ENCODE measurements around the gene ZFHX3. TPM values are rescaled to one million over a fixed set of nuclear protein-coding genes. Genes with fewer than 3 reads are reported as not detected.

ZFHX3 gene
- total RNA-seq, 2 experiments from 2014 or later: 0.15 to 0.32 TPM

DNA sequence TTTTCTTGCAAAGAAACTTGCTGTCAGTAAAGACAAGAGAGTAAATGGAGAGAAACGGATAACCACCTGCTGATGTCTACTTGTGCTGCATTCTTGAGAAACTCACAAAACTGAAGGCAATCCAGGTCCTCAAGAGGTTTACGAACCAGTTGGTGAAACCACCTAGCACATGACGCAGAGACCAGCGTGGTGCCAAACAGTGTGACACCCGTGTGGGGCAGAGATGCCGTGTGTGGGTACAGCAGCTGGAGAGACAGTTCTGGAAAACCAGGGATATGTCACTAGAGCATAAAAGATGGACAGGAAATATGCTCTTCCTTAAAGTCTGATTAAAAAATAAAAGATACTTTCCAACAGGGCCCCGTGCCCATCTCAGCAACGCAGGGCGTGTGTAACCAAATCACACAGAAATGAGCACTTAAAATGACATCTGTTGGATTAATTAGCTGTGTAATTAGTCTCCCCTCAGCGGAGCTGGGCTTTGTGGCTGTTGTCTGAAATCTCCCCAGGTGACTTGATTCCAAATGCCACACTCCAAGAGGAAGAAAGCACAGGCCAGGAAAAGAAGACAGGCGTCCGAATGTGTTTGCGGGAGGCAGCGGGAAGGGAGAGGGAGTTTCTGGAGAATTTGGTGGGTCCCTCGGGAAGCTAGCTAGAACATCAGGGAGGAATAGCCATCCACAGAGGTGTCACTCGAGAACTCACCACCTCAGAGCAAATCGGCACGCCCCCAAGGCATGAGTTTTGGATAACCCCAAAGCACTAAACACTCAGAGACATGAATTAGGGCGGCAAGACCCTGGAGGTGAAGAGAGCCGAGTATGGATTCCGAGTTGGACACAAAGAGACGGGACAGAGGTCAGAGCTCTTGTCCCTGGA, 109.8 kb downstream of the ZFHX3 start:
- CTCF ChIA-PET: no interaction called here
- POLR2A ChIA-PET: no interaction called here

DNA sequence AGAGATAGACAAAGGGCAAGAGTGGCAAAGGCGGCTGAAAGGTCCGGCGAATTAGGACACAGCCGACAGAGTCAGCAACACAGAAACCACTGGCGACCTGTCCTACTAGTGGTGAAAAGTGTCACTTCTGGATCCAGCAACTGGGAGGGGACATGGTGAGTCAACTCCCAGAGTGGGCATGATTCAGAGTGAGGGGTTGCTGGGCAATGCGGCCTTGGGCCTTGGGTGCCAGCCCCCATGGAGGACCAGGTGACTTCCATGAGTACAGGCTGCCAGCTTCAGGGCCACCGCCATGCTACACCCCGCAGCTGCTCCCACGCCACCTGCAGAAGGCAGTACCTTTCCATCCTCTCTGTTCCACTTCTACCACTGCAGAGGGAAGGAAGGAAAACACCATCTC, 110.6 kb downstream of the ZFHX3 start:
- ChIA-PET CTCF (no interaction called here), POLR2A (no interaction called here)

DNA sequence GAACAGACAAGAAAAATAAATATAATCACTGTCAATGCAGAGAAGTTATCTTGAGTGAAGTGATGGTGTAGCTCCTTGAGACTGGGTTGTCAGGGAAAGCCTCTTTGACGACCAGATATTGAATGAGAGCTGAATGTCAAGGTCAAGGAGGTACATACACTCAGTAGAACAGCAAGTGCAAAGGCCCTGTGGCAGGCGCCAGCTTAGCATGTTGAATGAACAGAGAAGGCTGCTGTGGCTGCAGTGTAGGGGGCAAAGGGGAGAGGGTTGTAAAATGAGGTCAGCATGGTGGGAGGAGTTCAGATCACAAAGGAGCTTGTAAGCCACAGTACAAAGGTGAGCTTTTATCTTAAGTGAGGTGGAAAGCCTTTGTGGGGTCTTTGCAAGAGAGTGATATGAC, 111.5 kb downstream of the ZFHX3 start:
- POLR2A ChIA-PET: no interaction called here
- CTCF ChIA-PET: no interaction called here

DNA sequence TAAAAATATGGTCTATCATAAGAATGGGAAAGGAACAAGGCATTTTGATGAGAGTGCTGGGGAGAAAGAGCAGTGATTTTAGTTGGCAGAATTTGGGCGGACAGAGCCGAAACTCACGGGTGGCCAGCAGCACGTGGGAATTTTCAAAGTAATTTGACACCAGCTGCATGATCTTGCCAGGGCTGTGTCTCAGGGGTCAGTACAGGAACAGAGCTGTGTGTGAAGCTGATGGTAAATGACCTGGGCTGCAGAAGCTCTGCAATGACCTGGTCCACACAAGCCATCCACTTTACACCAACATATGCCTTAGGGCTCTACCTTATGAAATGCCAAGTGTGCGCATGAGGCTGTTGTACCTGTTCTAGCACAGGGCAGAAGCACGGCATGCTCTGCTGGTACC, 112.0 kb downstream of the ZFHX3 start:
- CTCF ChIA-PET: no interaction called here
- POLR2A ChIA-PET: no interaction called here

DNA sequence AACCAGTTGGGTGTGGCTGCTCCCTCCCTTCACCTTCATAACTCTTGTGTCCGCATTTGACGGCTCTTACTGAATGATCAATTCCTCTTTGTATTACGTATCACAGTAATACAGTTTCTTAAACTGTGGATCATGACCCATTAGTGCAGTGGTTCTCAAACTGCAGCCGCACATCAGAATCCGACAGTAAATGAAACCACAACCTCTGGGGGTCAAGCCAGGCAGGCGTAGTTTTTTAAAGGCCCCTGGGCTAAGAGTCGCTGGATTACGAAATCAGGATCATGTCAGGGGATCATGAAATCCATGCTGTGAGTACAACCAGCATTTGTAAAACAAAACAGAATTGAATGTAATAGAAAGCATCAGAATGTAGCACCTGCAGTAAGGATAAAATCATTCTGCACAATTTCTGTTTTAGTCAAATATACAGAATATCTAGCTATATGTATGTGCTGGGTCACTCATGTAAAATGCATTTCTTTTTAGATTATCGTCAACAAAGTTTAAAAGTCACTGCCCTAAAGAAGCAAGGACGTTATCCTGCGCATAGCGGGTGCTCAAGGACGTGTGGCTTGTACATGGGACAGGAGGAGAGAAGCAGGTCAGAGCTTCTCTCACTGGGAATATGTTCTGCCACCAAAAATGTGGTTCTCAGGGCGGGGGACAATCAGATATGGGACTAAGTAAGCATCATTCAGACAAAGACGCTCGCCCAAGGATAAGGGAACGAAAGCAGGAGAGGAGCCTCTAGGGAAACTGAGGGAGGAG, 113.1 kb downstream of the ZFHX3 start:
- CTCF ChIA-PET: no interaction called here
- POLR2A ChIA-PET: no interaction called here

DNA sequence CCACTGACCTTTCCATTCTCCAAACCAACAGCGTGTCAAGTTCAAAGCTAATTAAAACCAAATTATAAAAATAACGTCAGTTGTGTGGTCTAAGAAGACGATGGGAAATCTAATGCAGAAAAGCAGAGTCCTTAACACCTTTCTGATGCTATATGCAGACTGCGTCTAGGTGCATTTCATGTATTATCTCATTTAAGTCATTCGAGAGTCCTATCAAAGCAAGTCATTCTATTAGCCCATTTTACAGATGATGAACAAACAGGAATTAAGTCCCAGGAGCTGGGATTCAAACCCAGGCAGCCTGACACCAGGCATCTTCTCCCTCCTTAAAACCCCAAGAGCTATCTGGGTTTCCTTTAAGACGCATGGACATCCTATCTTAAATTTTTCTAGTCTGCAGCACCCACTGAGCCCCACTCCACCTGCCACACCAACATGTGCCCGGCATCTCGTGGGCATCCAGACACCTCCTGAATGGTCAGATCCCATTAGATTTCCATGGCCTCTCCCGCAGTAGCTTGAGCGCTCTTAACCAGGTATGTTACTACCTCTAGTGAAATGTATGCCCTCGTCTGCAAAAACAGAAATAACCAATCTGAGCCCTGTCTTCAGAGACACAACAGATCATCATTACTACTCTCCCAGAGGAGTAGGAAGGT, 115.1 kb downstream of the ZFHX3 start:
- POLR2A ChIA-PET: no interaction called here
- CTCF ChIA-PET: interaction anchor here (0.6 to 0.8 kb wide), 2 partner anchors 25 to 1498 kb away, joined by 3 to 5 read pairs; no protein-coding TSS in a partner anchor

DNA sequence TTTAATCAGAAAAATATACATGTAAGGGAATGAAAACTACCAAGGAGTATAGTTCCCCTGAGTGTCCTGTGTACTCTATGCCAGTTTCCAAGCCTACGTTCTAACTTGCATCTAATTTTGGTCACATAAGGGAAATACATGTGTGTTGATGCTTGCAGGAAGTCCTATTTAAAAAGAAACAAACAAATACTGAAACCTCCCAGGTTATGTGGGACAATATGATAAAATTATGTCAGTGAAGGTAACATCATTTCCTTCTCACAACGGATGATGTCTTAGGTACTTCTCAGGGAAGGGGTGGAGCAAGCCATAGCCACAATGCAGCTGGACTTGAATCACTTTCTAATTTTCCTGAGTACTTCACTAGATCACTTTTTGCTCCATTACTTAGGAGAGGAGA, 115.9 kb downstream of the ZFHX3 start:
- POLR2A ChIA-PET: interaction anchor here (0.6 kb wide), 1 partner anchor 118 kb away, joined by 5 read pairs; no protein-coding TSS in a partner anchor
- CTCF ChIA-PET: no interaction called here

DNA sequence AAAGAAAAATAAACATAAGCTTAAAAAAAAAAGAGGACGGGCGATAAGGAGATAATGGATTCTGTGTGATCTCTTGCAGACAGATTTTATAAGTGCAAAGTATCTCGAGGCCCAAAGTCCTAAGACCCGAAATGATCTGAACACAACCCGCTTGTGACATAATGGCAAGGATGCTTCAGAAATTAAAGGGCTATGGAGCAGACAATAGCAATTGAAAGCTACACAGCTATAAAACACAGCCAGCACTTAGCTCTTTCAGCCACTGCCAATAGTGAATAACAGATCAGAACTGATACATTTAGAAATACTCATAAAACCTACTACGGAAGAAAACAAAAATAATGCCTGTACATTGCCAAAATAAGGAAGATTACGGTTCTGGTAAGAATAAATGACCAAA, 117.5 kb downstream of the ZFHX3 start:
- POLR2A ChIA-PET: no interaction called here
- CTCF ChIA-PET: no interaction called here

DNA sequence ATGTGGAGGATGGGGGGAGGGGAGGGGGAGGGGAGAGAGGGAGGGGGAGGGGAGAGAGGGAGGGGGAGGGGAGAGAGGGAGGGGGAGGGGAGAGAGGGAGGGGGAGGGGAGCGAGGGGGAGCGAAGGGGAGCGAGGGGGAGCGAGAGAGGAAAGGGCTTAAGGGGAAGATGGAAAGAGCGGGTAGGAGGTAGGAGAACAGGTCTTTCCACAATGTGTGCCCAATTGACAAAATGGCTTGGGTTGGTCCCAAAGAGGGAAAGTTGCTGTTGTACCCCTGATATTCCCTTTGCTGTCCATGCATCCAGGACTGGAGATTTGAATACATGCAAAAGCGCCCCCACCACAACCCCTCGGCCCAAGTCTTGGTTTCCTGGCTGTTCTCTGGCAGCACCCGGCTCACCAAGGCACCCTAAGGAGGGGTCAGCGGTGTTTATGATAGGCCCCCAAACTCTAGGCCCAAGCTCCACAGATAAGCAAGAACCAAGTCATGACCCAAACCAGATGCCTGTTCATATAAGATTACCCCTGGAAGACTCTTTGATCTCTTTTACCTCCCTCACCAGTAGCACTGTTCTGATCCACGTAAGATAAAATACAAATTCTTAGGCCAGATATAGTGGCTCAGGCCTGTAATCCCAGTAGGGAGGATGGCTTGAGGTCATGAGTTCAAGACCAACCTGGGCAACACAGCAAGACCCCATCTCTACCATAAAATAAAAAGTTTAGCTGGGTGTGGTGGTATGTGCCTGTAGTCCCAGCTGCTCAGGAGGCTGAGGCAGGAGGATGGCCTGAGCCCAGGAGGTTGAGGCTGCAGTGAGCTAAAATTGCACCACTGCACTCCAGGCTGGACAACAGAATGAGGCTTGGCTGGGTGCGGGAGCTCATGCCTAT, 119.6 kb downstream of the ZFHX3 start:
- ChIA-PET CTCF (no interaction called here), POLR2A (no interaction called here)

DNA sequence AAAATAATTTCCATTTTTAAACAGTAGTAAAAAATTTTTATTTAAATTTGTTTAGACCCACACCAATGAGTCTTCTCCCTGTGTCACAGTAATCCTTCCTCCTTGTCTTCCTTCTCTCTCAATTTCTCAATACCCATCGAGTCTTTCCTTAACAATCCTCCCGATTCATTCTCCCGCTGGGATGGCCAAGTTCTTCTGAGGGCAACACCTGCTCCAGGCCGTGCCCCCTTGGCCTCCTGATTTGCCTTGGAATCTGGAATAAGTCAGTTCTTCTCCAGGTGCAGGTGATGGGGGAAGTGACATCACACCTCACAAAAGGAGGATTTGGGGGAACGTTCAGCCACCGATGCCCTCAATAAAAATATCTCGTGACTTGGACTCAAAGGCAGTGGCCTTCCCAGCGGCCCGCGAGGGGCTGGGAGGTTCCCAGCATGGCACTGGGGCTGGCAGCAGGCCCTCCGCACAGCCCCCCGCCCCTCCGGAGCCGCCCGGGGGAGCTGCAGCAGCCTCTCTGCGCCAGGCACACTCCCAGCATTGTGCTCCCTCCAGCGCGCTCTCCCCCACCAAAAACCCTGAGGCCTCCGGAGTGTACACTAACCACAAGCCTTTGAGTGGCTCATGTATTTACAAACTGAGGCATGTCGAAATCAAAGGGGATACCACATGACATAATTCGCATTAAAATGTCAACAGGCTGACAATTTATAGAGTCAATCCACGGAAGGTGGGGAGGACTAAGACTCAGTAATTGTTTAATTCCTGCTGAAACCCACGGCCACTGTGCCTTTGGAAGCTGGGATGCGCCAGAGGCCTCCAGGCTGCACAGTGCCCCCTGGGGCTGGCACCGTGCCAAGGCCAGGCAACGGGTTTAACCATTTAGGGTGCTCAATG, 120.5 kb downstream of the ZFHX3 start:
- POLR2A ChIA-PET: no interaction called here
- CTCF ChIA-PET: no interaction called here

DNA sequence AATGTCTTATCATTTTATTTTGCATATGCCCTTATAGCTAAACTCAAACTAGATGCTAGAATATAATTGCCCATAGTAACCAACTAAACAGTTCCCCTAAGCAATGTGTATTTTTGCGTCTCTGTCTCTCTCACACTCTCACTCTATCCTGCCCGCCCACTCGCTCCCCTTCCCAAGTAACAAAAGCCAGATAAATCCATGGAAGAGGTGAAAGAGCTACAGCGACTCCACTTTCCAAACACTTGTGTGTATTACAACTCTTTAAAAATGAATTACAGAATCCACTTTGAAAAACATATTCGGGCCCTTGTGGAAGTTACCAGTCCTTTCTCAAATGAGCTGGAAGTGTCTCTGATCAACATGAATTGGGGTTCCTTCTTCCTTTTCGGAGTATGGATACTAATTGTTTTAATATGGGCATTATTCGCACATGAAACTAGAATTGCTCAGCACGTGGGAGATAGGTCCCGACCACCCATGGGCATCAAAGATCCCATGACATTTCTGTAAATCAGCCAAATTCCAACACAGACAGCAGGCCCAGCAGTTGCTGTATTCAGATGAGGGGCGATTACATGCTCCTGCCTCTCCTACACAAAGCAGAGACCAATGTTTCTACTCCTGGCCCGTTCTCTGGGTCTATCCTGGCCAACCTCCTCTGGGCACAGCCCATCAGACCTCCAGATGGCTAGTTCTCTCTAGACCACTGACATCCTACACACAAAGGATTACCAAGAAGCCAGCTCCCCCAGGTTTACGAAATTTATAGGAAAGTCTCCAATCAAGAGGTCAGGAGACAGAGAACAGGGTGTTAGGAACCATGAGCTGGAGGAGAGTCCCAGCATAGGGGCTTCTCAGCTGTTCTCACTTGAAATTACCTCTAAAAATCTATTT, 121.5 kb downstream of the ZFHX3 start:
- POLR2A ChIA-PET: no interaction called here
- CTCF ChIA-PET: no interaction called here

DNA sequence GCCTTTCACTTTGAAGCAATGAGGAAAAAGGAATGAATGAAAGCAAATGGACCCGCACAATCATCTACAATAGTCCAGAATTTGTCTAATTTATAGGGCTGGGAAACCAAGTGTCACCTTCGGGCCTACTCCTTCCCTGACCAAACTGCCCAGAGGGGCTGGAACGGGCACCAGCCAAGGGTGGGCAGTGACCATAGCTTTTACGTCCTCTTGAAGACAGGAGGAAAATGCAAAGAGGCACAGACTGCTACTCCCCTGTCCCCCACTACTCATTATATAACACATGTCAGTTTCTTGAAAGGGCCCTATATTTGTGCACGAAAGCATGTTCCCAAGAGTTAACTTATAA, 122.3 kb downstream of the ZFHX3 start:
- POLR2A ChIA-PET: no interaction called here
- CTCF ChIA-PET: no interaction called here

DNA sequence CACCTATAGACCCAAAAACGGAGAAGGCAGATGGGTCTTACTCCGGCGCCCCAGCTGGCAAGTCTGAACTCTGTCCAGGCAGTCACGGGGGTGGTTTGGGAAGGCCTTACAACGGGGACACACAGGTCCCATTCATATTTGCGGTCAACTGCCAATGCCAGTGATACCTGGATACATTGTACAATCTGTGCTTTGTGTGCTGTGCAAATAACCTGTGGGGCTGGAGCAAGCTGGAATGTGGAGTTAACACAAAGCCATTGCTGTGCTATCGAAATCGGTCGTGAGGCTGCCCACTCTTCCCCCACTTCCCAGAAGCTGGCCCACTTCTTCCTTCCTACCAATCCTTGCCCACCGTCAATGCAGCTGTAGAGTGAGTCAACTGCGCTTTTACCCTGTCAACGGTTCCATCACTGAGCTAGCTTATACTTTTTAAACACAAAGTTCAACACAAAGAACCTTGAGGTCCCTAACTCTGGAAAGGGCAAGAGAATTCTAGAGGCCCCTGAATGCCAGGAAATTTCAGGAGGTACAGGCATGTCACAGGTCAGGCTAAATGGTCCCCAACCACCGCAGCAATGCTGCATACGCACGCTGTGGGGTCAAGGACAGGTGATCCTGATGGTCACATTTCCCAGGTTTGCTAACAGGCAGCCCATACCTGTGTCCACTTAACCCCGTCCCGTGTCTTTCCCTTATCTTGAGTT, 122.8 kb downstream of the ZFHX3 start:
- POLR2A ChIA-PET: no interaction called here
- CTCF ChIA-PET: no interaction called here

DNA sequence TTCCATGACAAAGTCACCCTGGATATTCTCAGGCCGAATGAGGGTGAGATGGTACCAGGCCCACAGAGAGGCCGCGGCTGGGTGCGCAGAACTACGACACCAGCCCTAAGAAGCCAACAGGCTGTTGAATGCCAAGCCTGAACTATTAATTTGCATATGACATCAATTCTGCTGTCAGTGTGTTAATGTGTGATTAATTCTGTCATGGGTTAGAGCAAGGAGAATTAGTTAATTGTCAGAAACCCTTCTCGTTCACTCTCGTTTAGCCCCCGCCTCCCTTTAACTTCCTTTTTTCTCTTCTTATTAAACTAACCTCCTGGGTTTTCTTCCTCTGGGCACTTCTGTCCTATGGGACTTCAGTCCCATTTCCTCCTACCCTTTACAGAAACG, 123.4 kb downstream of the ZFHX3 start:
- POLR2A ChIA-PET: no interaction called here
- CTCF ChIA-PET: no interaction called here

DNA sequence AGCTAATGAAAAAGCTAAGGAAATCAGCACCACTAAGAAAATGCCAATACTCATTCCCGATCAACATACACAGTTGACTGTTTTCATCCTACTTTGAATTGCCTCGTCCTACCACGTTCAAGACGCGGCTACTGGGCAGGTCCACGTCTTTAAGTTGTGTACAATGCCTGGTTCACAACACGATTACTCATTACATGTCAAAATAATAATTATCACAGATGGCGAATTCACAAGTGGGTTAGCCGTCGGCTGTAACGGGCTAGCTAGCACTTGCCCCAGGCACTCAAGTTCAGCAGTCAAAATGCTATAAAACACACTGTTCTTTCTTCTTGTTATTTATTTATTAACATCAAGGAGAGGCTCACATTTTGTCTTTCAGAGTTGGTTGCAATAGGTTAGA, 124.2 kb downstream of the ZFHX3 start:
- CTCF ChIA-PET: no interaction called here
- POLR2A ChIA-PET: no interaction called here

DNA sequence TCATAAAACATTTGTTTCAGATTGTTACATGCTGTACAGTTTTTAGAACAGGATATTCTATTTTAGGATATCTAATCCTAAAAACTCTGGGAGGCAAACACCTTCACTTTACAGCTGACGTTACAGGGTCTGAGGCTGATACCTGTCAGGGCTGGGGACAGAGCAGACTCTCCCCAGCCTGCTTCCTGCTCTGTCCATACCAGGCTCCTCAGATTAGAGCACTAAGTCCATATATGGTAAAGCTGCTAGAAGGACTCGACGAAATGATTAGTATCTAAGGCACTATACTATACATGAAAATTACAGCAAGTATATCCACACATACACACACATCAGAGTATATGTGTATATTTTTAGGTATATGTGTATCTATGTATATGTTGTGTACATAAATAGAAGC, 125.2 kb downstream of the ZFHX3 start:
- ChIA-PET POLR2A (no interaction called here), CTCF (no interaction called here)

DNA sequence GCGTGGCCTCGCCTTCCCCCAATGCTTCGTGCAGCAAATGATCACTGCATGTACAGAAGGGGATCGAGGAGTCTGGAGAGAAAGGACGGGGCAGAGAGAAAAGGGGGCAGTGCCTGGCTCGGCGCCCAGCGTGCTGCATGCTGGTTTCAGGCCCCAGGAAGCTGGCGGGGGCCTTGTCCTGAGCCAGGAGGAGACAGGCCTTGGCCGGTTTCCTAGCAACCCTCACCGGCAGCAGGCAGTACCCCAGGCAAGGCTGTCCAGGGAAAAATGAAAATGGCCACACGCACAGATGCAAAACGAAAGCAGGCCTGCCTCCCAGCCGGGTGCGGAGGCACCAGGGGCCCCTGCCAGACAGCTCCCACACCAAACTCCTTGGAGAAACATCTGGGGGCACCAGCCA, 126.3 kb downstream of the ZFHX3 start:
- ChIA-PET CTCF (no interaction called here), POLR2A (no interaction called here)

DNA sequence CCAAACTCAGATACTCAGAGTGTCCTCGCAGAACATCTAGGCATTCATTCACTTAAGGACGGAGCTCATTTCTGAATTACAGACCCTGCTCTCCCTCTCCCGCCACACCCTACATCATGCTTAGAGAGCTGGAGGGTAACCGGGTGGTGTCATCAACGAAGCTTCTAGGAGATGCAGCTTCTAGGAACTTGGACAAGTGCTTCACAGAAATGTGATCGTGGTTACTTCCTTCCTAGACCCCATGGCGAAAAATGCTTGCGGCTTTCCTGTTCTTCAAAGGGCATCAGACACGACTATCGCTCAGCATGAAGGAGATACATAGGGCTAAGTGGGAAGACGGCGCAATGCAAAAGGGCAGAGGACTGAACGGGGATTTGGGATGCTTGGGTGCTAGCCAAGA, 126.8 kb downstream of the ZFHX3 start:
- POLR2A ChIA-PET: no interaction called here
- CTCF ChIA-PET: no interaction called here
